IMR-90 (cell line): ENCODE data around the gene TPX2.

Experiments
- BHLHE40 ChIP-seq: fragments of 150-350 bp; IDR thresholded peaks from 2 replicates; pipeline ENCODE4 v1.6.1; 2016; ENCODE audit warnings: mild to moderate bottlenecking, low read depth, low read length
- CTCF ChIP-seq: conservative IDR thresholded peaks from 2 replicates; pipeline ENCODE4 v1.5.1; 2012; ENCODE audit warnings: mild to moderate bottlenecking, low read depth, low read length, improper control_type of control experiment

- TF ChIP-seq CTCF (no peak), BHLHE40 (no peak)
Observed at GRCh38 chr20:31740208-31740607, 1.1 kb downstream of the TPX2 start.
